ENCODE results near the gene TLNRD1.

- TF ChIP-seq EZH2 (IDR thresholded peaks at IDR 0.05; ENCODE audit: low read length) (no peak), CTCF (optimal IDR thresholded peaks at IDR 0.05 in 1 of 3, IDR thresholded peaks at IDR 0.05 in 1 of 3, conservative IDR thresholded peaks at IDR 0.05 in 1 of 3; ENCODE audit: extremely low read depth in 1 of 3, insufficient read depth in 2 of 3, low read length in 3 of 3) (no peak)
These were observed 21.9 kb upstream of the TLNRD1 start for GRCh38 chr15:80978685-80979329.

All from keratinocyte (primary cell).